Endothelial cell of umbilical vein (primary cell): Measurements from ENCODE around the gene FUT8. TPM values are rescaled to one million over a fixed set of nuclear protein-coding genes. Genes with fewer than 3 reads are reported as not detected.

Experiments used
- BruUV-seq: library from RNA; stranded (reverse); fragments of 400-500 nt; replicated peaks from 2 replicates; lab custom pipeline; 2021; lab: Mats Ljungman, UMichigan
- CTCF ChIA-PET: fragments of 300-600, 350-600 bp; sonication (Branson Sonifier 250); formaldehyde crosslinking; loops from one replicate; lab custom pipeline; 2021; ENCODE audit warnings: antibody characterized with exemption, inconsistent platforms; lab: Charles Lee
- POLR2A ChIA-PET: fragments of 300-600, 350-600 bp; sonication (Branson Sonifier 250); formaldehyde crosslinking; loops from one replicate; lab custom pipeline; 2021; ENCODE audit warnings: antibody characterized with exemption, inconsistent platforms; lab: Charles Lee
- DNase-seq: peaks from one replicate; pipeline ENCODE4 v3.0.0-alpha.2; 2011; ENCODE audit warnings: low read depth, low spot score
- FAIRE-seq: peaks from 2 replicates; lab custom pipeline; 2011; peaks lifted over from hg19 to GRCh38; lab: Jason Lieb, UNC
- H2AFZ ChIP-seq: 2 replicates; pipeline ENCODE4 v1.6.0; 2012; ENCODE audit warnings: low read depth, low read length, control low read depth, inconsistent platforms
- H3K27ac ChIP-seq: 2 replicates; pipeline ENCODE4 v1.5.1; 2011; ENCODE audit warnings: low read depth, mild to moderate bottlenecking, control low read depth, low read length, moderate library complexity; ENCODE audit not compliant: insufficient read depth
- H3K27me3 ChIP-seq, 2 experiments: 2 replicates each; pipeline versions ENCODE4 v1.6.0 to v1.6.1; 2011; ENCODE audit warnings: low read length in 2 of 2, mixed read lengths in 1 of 2; ENCODE audit not compliant: control insufficient read depth in 2 of 2, insufficient read depth in 2 of 2
- H3K36me3 ChIP-seq, 2 experiments: 2 replicates in 1 of 2; 3 replicates in 1 of 2; pipeline ENCODE4 v1.5.1; 2011; ENCODE audit warnings: low read length in 2 of 2, mild to moderate bottlenecking in 1 of 2, moderate library complexity in 1 of 2; ENCODE audit not compliant: control insufficient read depth in 2 of 2, insufficient read depth in 2 of 2; ENCODE audit errors: extremely low read depth in 1 of 2
- H3K4me1 ChIP-seq: 3 replicates; pipeline ENCODE4 v1.5.1; 2011; ENCODE audit warnings: mild to moderate bottlenecking, low read length; ENCODE audit not compliant: control insufficient read depth, insufficient read depth; ENCODE audit errors: extremely low read depth
- H3K4me2 ChIP-seq: 2 replicates; pipeline ENCODE4 v1.6.1; 2011; ENCODE audit warnings: low read length, control low read depth, mixed read lengths; ENCODE audit not compliant: insufficient read depth
- H3K4me3 ChIP-seq, 3 experiments: fragments of 200-600 bp in 1 of 3; sonication (generic), shearing (Covaris generic) in 1 of 3; replicated peaks in 1 of 3; 2 replicates each; pipeline ENCODE4 v1.5.1; 2011 to 2016; ENCODE audit warnings: control low read depth in 3 of 3, low read length in 3 of 3, mild to moderate bottlenecking in 2 of 3, inconsistent platforms in 1 of 3, low read depth in 1 of 3, moderate library complexity in 1 of 3; ENCODE audit not compliant: insufficient read depth in 1 of 3
- H3K79me2 ChIP-seq: 2 replicates; pipeline ENCODE4 v1.6.0; 2012; ENCODE audit warnings: low read length, inconsistent platforms; ENCODE audit not compliant: control insufficient read depth, insufficient read depth
- H3K9ac ChIP-seq: replicated peaks from 2 replicates; pipeline ENCODE3; 2011; ENCODE audit warnings: low read length, control low read depth; ENCODE audit not compliant: insufficient read depth; ENCODE audit errors: extremely low read depth
- H3K9me1 ChIP-seq: replicated peaks from 3 replicates; pipeline ENCODE4 v1.6.0; 2011; ENCODE audit warnings: mild to moderate bottlenecking, low read length; ENCODE audit not compliant: control insufficient read depth, insufficient read depth; ENCODE audit errors: extremely low read depth
- H3K9me3 ChIP-seq: replicated peaks from 2 replicates; pipeline ENCODE4 v1.5.1; 2012; ENCODE audit warnings: low read length, inconsistent platforms; ENCODE audit not compliant: control insufficient read depth, insufficient read depth
- H4K20me1 ChIP-seq: replicated peaks from 2 replicates; pipeline ENCODE3; 2011; ENCODE audit warnings: mild to moderate bottlenecking, low read length; ENCODE audit not compliant: control insufficient read depth, insufficient read depth; ENCODE audit errors: extremely low read depth
- EZH2 ChIP-seq: IDR thresholded peaks from 2 replicates; pipeline ENCODE4 v1.6.1; 2012; ENCODE audit warnings: borderline replicate concordance, low read depth, mild to moderate bottlenecking, moderate library complexity, low read length, inconsistent platforms; ENCODE audit not compliant: severe bottlenecking
- FOS ChIP-seq: IDR thresholded peaks from 2 replicates; pipeline ENCODE4 v1.6.1; 2011; ENCODE audit warnings: mild to moderate bottlenecking, low read length, moderate library complexity, borderline replicate concordance; ENCODE audit not compliant: insufficient read depth
- GATA2 ChIP-seq: IDR thresholded peaks from 2 replicates; pipeline ENCODE4 v1.7.0; 2011; ENCODE audit warnings: low read depth, mild to moderate bottlenecking, moderate library complexity, mixed read lengths, low read length; ENCODE audit not compliant: insufficient read length, insufficient read depth
- JUN ChIP-seq: IDR thresholded peaks from 2 replicates; pipeline ENCODE4 v1.6.1; 2011; ENCODE audit warnings: borderline replicate concordance, low read depth; ENCODE audit not compliant: insufficient read length, insufficient read depth
- MAX ChIP-seq: IDR thresholded peaks from 2 replicates; pipeline ENCODE4 v1.6.1; 2011; ENCODE audit not compliant: insufficient read depth, insufficient read length
- MYC ChIP-seq: IDR thresholded peaks from one replicate; pipeline ENCODE4 v1.6.1; 2011; ENCODE audit warnings: mild to moderate bottlenecking, low read depth, low read length
- dilution Hi-C: fragments of 300-500 bp; cut with MboI; formaldehyde crosslinking; loops from one replicate; pipeline ENCODE4 v1.15.0; 2019; ENCODE audit warnings: low sequenced_read_pairs; ENCODE audit not compliant: extremely low pct_ligation_motif_present
- intact Hi-C: fragments of 100-400 bp; cut with micrococcal nuclease; formaldehyde crosslinking; loops from one replicate; pipeline ENCODE4 v1.10.0; 2022
- microRNA counts: library from miRNA; unstranded; fragments of <30 nt; microRNA quantifications from one replicate; lab custom pipeline; 2016
- microRNA-seq: library from miRNA; unstranded; fragments of <30 nt; microRNA quantifications from one replicate; pipeline ENCODE4 v1.2.0, GENCODE V29; 2021; ENCODE audit warnings: borderline number of aligned reads, borderline replicate concordance
- polyA plus RNA-seq, 4 experiments: library from polyadenylated mRNA; depleted of rRNA in 3 of 4; stranded (reverse) in 3 of 4; unstranded in 1 of 4; fragments of >200 nt; gene quantifications; 2 replicates each; pipeline versions ENCODE4 v1.2.1 to v1.2.3, GENCODE V29; 2011 to 2012; ENCODE audit warnings: missing spikeins in 1 of 4
- small RNA-seq: library from RNA; depleted of rRNA; stranded (forward); fragments of <200 nt; gene quantifications from one replicate; pipeline ENCODE3, GENCODE V24; 2012; ENCODE audit warnings: low replicate concordance, low read depth; ENCODE audit not compliant: insufficient read depth, insufficient read length
- total RNA-seq: library from RNA; stranded (reverse); gene quantifications from 2 replicates; pipeline ENCODE4 v1.2.3, GENCODE V29; 2021

Gene FUT8
- total and polyA plus RNA-seq, 2 donors (not counting 3 experiments of a cell fraction or from before 2014, with no cell fraction given) = 16.7 to 38.8 TPM

GRCh38 chr14:65792208-65792905, 379.8 kb downstream of the FUT8 start:
- no peak for TF ChIP-seq EZH2
- no peak for TF ChIP-seq FOS
- TF ChIP-seq GATA2 = no peak
- TF ChIP-seq JUN = no peak
- TF ChIP-seq MYC = no peak
- TF ChIP-seq MAX = no peak
- Histone ChIP-seq H3K9me3 (no peaks in the 10 kb centered on the region), H4K20me1 (no peaks in the 10 kb centered on the region), H3K9ac (no peak overlapping the region), H3K27ac (no peak overlapping the region), H3K4me1 (no peaks in the 10 kb centered on the region), H3K79me2 (no peaks in the 10 kb centered on the region), H3K27me3 (no peaks in the 10 kb centered on the region), H3K36me3 (no peaks in the 10 kb centered on the region), H3K4me2 (no peak overlapping the region), H3K4me3 (no peak overlapping the region), H3K9me1 (no peaks in the 10 kb centered on the region), H2AFZ (no peak overlapping the region)
- dilution Hi-C loops (no loop called here), intact Hi-C loops (no loop called here)
- BruUV-seq = no TSS peak
- ChIA-PET CTCF (interaction anchor here (1.2 kb wide), 1 partner anchor 32 kb away, joined by 4 read pairs; no protein-coding TSS in a partner anchor), POLR2A (no interaction called here)
- no peak for DNase-seq
- no peak for FAIRE-seq

MicroRNAs encoded within 50 kb of the gene (microRNA counts, 767-probe panel; counts per million panel counts)
- microRNA hsa-miR-625-5p (lab: Ali Mortazavi, UCI) = 723 counts per million, percentile 96 among the panel's probes with 10 or more counts

Small RNA genes within 50 kb of the gene (microRNA-seq; reads per million reads assigned to microRNA genes)
- 1.9 reads per million for gene MIR625

Small RNA genes within 50 kb of the gene (small RNA-seq; reads per million reads assigned to genes)
- not detected for gene MIR625
